ENCODE data around the gene CCDC91.

Gene CCDC91

DNA sequence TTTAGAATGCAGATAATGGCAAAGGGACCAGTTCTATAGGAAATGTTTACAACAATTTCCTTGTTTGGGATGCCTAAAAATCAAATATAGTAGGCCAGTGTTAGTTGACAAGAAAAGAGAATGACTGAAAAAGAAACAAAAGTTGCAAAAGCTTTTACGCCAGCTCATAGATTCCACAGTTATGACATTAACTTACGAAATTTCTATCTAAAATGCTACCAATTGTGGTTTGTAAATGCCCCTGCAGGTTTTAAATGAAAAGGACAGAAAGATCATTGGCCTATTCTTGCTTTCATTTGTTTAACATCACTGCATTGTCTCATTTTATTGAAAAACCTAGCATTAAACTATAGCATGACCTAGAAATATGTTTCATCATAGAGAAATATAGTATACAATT is 345.8 kb downstream of the CCDC91 start:
- peak; percentile 89 for DNase-seq (ENCODE audit: low read depth)

DNA sequence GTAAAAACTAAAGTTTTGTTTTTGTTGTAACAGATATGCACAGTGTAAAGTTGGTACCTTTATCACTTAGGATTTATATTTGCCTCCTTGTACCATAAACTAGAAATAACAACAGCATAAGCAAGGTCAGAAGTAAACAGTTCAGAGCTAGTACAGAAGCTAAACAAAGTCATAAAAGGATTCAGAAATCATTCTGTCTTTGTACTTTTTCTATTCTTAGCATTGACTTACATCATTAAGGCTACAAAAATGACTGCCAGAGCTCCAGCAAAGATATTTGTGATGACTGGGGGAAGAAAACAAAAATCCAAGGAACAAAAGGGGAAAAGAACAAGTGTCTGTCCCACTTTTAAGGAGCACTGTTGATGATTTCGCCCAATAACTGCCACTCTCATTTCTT is 347.2 kb downstream of the CCDC91 start:
- peak; percentile 2 for DNase-seq (ENCODE audit: low read depth)

DNA sequence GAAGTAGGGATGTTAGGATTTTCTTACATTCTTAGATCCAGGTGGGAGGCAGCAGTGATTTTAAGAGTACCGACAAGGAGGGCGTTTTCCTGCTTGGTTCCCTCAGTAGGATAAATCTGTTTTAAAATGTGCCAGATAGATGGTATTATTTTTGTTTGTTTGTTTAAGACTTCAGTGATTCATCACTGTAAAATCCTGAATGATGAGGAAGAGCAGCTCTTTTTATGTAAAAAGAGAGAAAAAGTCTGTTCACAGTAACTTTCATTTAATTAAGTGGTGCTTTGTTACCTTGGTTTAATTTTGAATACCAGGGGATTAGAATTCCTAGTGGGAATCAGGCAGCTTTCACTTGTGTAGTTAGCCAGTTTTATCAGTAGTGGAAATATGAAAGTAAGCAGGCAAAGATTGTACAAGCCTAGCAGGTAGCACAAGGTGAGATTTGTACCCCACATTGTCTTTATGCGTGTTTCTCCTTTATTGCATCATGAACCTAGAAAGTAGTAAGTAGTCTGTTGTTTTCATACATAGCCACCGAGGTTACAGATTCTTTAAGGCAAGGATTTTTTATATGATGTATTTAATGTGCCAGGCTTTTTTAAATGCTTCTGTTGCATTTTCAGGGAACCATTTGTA is 349.6 kb downstream of the CCDC91 start:
- DNase-seq (ENCODE audit: low read depth), result peak; percentile 51

GRCh38 chr12:28540324-28540714 is 350.1 kb downstream of the CCDC91 start:
- DNase-seq (ENCODE audit: low read depth), result peak; percentile 12

DNA sequence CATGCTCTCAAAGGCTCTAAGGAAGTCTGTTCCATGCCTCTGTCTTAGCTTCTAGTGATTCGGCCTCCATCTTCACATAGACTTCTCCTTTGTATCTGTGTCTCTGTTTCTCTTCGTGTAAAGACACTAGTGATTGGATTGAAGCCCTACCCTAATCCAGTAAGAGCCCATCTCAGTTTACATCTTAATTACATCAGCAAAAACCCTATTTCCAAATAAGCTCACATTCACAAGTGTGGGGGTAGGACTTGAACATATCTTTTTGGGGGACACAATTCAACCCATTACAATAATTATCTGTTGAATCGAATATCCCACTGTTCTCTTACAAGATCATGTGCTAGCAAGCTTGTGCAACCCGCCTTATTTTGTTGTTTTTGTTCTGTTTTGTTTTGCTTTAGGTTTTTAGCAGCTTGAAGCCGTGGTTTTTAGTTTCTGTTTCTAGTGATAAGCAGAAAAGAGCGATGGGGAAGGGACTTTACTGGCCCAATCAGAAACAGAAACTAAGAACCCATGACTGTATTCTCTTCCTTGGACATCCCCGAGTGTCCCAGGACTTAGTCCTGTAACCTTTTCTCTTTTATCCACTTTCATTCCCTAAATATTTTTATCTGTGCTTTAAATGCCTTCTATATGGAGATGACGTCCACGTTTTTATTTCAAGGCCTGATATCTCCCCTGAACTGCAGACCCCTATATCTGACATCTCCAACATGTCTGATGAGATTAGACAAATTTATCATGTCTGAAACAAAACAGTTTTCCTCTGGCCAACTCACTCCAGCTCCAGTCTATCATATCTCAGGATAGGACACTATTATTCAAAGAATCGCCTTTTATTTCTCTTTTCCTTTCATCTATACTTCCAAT is 353.0 kb downstream of the CCDC91 start:
- DNase-seq (ENCODE audit: low read depth), result peak; percentile 12

GRCh38 chr12:28550757-28551704 is 360.8 kb downstream of the CCDC91 start:
- peak; percentile 84 for DNase-seq (ENCODE audit: low read depth)

DNA sequence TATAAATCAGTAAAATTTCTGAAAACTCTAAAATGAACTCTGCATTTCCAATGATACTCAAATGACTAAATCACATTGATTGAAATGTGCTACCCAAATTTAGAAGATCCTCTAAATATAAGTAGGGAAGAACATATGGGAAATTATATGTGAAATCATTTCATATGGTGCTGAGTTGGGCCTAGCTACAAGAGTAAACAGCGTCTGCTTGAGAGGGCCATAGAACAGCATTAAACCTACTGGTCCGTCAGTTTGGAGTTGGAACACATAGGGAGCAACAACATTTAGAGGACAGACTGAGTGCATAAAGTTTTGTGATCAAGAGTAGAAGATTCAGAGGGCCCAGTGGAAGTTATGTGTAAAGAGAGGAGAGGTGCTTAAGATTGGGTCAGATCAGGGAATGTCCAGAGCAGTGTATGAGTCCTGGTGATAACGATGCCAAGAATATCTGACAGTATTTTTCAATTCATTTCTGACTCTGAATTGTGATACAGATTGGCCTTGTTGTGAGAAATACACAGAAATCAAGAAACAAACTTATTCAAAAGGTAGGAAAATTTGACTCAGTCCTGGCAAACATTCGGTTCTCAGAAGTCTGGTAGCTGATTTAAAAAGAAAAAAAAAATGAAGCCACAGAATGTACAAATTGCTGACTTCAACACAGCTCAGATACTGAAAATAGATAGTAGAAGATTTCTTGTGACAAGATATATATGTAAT is 362.2 kb downstream of the CCDC91 start:
- DNase-seq (ENCODE audit: low read depth), result no peak

- no peak for DNase-seq (ENCODE audit: low read depth)
Measured at GRCh38 chr12:28555748-28556147, 365.5 kb downstream of the CCDC91 start.

DNA sequence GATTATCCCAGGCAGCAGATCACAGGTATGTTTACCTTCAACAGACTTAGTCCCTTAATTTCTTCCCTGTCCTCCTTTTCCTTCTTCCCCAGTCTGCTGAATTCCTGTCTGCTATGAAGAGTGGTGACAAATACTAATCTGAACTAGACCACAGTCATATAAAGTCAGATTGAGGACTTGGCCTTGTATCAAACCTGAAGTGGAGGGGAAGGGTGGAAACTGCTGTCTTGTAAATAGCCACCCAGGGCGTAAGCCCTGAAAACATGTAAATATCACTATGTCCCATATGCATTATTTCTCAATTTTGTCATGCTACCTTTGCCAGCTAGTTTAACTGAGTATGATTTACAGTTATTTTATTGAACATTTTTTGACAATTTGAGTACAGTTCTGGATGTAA is 368.0 kb downstream of the CCDC91 start:
- DNase-seq (ENCODE audit: low read depth), result no peak

- DNase-seq (ENCODE audit: low read depth), result peak; percentile 31
Measured at GRCh38 chr12:28563286-28563685, 373.0 kb downstream of the CCDC91 start.

GRCh38 chr12:28563936-28564335 is 373.7 kb downstream of the CCDC91 start:
- DNase-seq (ENCODE audit: low read depth), result peak; percentile 88

DNA sequence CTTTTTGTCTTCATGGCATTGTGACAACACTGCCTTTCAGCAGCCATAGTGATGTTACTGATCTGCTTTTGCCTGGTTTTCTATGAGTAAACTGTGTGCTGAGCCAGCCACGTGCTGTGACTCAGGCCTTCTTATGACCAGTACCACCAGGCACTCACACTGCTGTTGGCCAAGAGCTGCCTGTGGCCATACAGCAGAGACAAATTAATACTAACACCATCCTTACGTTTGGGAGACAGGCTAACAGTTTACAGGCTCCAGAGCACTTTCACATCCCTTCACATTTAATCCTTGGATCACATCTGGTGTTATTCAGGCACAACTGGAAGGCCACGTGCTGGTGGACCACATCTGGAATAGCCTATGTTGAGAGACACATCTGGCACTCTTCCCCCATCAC is 377.9 kb downstream of the CCDC91 start:
- DNase-seq (ENCODE audit: low read depth), result peak; percentile 97

- DNase-seq (ENCODE audit: low read depth), result peak; percentile 36
Measured at GRCh38 chr12:28568704-28569103, 378.4 kb downstream of the CCDC91 start.

- peak; percentile 67 for DNase-seq (ENCODE audit: low read depth)
Measured at GRCh38 chr12:28569698-28570411, 379.6 kb downstream of the CCDC91 start.

- no peak for DNase-seq (ENCODE audit: low read depth)
Measured at GRCh38 chr12:28570811-28571210, 380.6 kb downstream of the CCDC91 start.

- DNase-seq (ENCODE audit: low read depth), result no peak
Measured at GRCh38 chr12:28574746-28575592, 384.7 kb downstream of the CCDC91 start.

GRCh38 chr12:28575593-28576205 is 385.4 kb downstream of the CCDC91 start:
- no peak for DNase-seq (ENCODE audit: low read depth)

DNA sequence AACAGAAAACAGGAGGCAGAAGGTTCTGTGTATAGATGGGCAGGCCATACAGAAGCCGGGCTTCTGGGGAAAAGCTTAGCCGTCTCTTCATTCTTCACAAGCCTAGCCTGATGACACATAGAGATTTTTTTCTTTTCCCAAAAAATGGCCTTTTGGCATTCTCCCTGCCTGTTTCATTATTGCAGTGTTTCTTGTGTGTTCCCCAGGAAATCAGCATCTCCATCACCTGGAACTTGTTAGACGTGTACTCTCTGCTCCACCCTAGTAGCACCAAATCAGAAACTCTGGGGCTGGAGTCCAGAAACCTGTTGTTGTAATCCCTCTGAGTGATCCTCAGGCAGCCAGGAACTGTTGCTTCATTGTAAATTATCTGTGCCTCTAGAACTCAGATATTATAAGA is 388.1 kb downstream of the CCDC91 start:
- peak; percentile 37 for DNase-seq (ENCODE audit: low read depth)

GRCh38 chr12:28578833-28579252 is 388.6 kb downstream of the CCDC91 start:
- DNase-seq (ENCODE audit: low read depth), result peak; percentile 65
